Suprapubic skin (tissue), 4 donors: ENCODE results near the gene SOCS3. TPM values are rescaled to one million over a fixed set of nuclear protein-coding genes. Genes with fewer than 3 reads are reported as not detected.
A peak's percentile ranks its signal among the peaks of the same experiment; 100 is the strongest.

Experiments
- DNase-seq, 2 donors: peaks; one replicate each; pipeline ENCODE4 v3.0.0-alpha.2; 2019; ENCODE audit warnings: low spot score in 2 of 2
- H3K27ac ChIP-seq: fragments of 200-600 bp; sonication (generic); one replicate; pipeline ENCODE4 v1.5.1; 2019
- H3K27me3 ChIP-seq: fragments of 200-600 bp; sonication (generic); one replicate; pipeline ENCODE4 v1.5.1; 2019
- H3K36me3 ChIP-seq: fragments of 200-600 bp; sonication (generic); one replicate; pipeline ENCODE4 v1.5.1; 2019
- H3K4me1 ChIP-seq: fragments of 200-600 bp; sonication (generic); one replicate; pipeline ENCODE4 v1.5.1; 2019
- H3K4me3 ChIP-seq: fragments of 200-600 bp; sonication (generic); one replicate; pipeline ENCODE4 v1.5.1; 2019; ENCODE audit warnings: mild to moderate bottlenecking
- H3K9me3 ChIP-seq: fragments of 200-600 bp; sonication (generic); one replicate; pipeline ENCODE4 v1.5.1; 2019
- EP300 ChIP-seq: sonication (generic); formaldehyde crosslinking; IDR thresholded peaks from one replicate; pipeline ENCODE4 v1.6.1; 2017; ENCODE audit warnings: antibody characterized with exemption
- POLR2A ChIP-seq, 2 donors: fragments of 450-650 bp; IDR thresholded peaks; one replicate each; pipeline ENCODE4 v1.6.1; 2017; ENCODE audit warnings: antibody characterized with exemption in 2 of 2, mild to moderate bottlenecking in 2 of 2, moderate library complexity in 2 of 2
- POLR2AphosphoS5 ChIP-seq, 3 donors: sonication (generic); formaldehyde crosslinking; IDR thresholded peaks; one replicate each; pipeline ENCODE4 v1.6.1; 2017; ENCODE audit warnings: antibody characterized with exemption in 3 of 3
- WGBS: methylation state at CpG from one replicate; pipeline ENCODE4 v1.1.5; 2018; 5-methylcytosine and 5-hydroxymethylcytosine counted together
- total RNA-seq, 4 donors: library from RNA; depleted of rRNA; stranded (reverse); fragments of >200 nt; gene quantifications; one replicate each; pipeline ENCODE4 v1.1.0, GENCODE V29; 2016
- TF ChIP-seq, protein P1 (sequence below), 2 donors: fragments of 200-600 bp in 1 of 2; fragments of 450-650 bp in 1 of 2; sonication (generic) in 1 of 2; IDR thresholded peaks; one replicate each; pipeline ENCODE4 v1.5.1; 2016 to 2019; ENCODE audit warnings: antibody characterized with exemption in 2 of 2, mild to moderate bottlenecking in 1 of 2, moderate library complexity in 1 of 2

Gene SOCS3
- total RNA-seq, 4 donors from 2014 or later = 33.2 to 264 (median 60.9) TPM

DNA sequence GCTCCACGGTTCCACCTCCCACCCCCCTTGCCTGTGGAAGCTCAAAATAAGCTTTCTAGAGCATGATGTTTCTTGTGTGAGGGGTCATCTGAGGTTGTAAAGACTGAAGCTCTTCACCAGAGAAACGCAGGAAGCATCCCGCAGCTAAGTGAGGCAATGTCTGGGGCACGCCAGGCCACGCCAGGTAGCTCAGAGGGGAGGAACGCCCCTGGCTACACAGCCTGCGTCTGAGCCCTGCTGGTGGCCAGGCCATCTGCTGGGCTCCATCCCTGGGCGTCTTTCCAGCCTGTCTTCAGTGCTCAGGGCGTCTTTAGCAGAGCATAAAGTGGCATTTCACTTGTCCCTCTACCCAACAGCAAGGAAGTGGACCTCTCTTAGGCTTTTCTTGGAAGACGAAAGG lies 15.2 kb downstream of the SOCS3 start:
- no peaks in the 10 kb centered on the region for H3K27me3 ChIP-seq
- H3K36me3 ChIP-seq = no peaks in the 10 kb centered on the region
- TF ChIP-seq POLR2AphosphoS5 (IDR thresholded peaks at IDR 0.05) = no peak
- TF ChIP-seq, protein P1, sequence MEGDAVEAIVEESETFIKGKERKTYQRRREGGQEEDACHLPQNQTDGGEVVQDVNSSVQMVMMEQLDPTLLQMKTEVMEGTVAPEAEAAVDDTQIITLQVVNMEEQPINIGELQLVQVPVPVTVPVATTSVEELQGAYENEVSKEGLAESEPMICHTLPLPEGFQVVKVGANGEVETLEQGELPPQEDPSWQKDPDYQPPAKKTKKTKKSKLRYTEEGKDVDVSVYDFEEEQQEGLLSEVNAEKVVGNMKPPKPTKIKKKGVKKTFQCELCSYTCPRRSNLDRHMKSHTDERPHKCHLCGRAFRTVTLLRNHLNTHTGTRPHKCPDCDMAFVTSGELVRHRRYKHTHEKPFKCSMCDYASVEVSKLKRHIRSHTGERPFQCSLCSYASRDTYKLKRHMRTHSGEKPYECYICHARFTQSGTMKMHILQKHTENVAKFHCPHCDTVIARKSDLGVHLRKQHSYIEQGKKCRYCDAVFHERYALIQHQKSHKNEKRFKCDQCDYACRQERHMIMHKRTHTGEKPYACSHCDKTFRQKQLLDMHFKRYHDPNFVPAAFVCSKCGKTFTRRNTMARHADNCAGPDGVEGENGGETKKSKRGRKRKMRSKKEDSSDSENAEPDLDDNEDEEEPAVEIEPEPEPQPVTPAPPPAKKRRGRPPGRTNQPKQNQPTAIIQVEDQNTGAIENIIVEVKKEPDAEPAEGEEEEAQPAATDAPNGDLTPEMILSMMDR (IDR thresholded peaks at IDR 0.05) = no peak
- TF ChIP-seq EP300 = no peak
- TF ChIP-seq POLR2A (IDR thresholded peaks at IDR 0.05) = no peak
- 76% methylated on average over 7 of the region's 10 CpGs for WGBS
- no peak overlapping the region for H3K4me3 ChIP-seq
- H3K4me1 ChIP-seq = peaks cover 74% of the 10 kb centered on the region
- H3K27ac ChIP-seq = no peak overlapping the region
- no peak for DNase-seq
- no peaks in the 10 kb centered on the region for H3K9me3 ChIP-seq

GRCh38 chr17:78343543-78344201 lies 16.2 kb downstream of the SOCS3 start:
- Histone ChIP-seq H3K27me3 (no peaks in the 10 kb centered on the region), H3K4me3 (no peak overlapping the region), H3K9me3 (no peaks in the 10 kb centered on the region), H3K36me3 (no peaks in the 10 kb centered on the region), H3K4me1 (peaks cover 72% of the 10 kb centered on the region), H3K27ac (peak overlapping the region; percentile 93)
- 77% methylated on average over 10 of the region's 19 CpGs for WGBS
- no peak for DNase-seq
- TF ChIP-seq POLR2A (IDR thresholded peaks at IDR 0.05) = no peak
- TF ChIP-seq, protein P1 (IDR thresholded peaks at IDR 0.05) = no peak
- TF ChIP-seq POLR2AphosphoS5 (IDR thresholded peaks at IDR 0.05) = no peak

DNA sequence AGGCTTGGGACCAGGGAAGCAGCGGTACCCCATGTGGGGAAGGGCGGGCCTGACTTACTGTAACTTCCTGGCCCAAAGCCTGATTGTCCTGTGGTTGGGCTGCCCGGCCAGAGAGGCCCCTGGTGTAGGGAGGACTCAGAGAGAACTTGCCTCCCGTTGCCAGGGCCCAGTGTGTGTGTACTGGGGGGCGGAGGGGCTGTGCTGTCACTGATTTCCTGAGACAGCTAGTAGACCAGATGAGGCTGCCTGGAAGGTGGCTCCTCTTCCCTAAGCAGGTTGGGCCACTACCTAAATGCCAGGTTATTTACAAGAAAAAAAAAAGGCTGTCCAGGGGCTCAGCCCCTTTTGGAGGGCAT lies 16.7 kb downstream of the SOCS3 start:
- H3K4me3 ChIP-seq = peak overlapping the region; percentile 46
- no peaks in the 10 kb centered on the region for H3K9me3 ChIP-seq
- WGBS = 13% methylated on average over 1 of the region's 5 CpGs
- H3K36me3 ChIP-seq = no peaks in the 10 kb centered on the region
- TF ChIP-seq POLR2AphosphoS5 (IDR thresholded peaks at IDR 0.05) = no peak
- TF ChIP-seq EP300 = no peak
- no peak for TF ChIP-seq POLR2A (IDR thresholded peaks at IDR 0.05)
- TF ChIP-seq, protein P1 (IDR thresholded peaks at IDR 0.05) = no peak
- peak overlapping the region; percentile 93 for H3K27ac ChIP-seq
- no peaks in the 10 kb centered on the region for H3K27me3 ChIP-seq
- DNase-seq = peak; percentile 91 to 94
- H3K4me1 ChIP-seq = peaks cover 71% of the 10 kb centered on the region

DNA sequence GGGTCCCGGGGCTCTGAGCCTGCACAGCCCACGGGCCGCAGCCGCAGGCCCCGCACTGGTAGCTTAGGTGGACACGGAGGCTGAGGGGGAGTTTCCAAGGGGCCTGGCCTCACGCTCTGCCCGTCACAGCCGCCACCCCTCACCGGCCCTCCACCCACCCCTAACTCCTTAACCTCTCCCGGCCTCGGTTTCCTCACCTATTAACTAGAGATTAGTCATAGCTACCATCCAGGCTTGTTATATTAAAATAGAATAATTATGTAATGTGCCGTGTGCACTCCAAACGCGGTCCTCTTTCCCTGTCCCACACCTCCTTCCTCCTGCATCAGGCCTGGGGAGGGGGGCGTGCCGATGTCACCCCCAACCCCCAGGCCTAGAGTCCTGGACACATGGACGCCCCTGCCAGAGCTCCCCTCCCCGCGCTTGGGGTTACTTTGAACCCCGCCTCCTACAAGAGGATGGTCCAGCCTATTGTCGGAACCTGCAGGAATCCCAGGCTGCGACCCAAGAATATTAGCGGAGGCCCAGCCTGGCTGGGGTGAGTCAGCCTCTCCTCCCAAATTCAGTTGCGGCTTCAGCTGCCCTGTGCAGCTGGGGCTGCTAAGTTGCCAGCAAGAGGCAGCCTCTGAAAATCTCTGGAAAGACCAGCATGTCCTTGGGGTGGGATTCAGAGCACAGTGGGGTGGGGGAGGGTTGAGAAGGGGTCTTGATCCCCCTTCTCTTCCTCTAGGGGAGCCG lies 17.3 kb downstream of the SOCS3 start:
- H3K9me3 ChIP-seq = no peaks in the 10 kb centered on the region
- peak; percentile 86 to 88 for DNase-seq
- 15% methylated on average over 25 of the region's 26 CpGs for WGBS
- no peaks in the 10 kb centered on the region for H3K36me3 ChIP-seq
- H3K4me1 ChIP-seq = peaks cover 67% of the 10 kb centered on the region
- H3K27ac ChIP-seq = peak overlapping the region; percentile 93
- no peak for TF ChIP-seq POLR2AphosphoS5 (IDR thresholded peaks at IDR 0.05)
- TF ChIP-seq POLR2A (IDR thresholded peaks at IDR 0.05) = no peak
- TF ChIP-seq, protein P1 (IDR thresholded peaks at IDR 0.05) = no peak
- no peak for TF ChIP-seq EP300
- H3K27me3 ChIP-seq = no peaks in the 10 kb centered on the region
- H3K4me3 ChIP-seq = peak overlapping the region; percentile 46
